Skeletal muscle satellite cell (primary cell): Measurements from ENCODE around the gene PSMC3.

Source experiments
- H3K27me3 ChIP-seq: 2 replicates; pipeline ENCODE4 v1.7.0; 2013; ENCODE audit warnings: low read length; ENCODE audit not compliant: control insufficient read depth, insufficient read depth
- H3K36me3 ChIP-seq: 2 replicates; pipeline ENCODE4 v1.7.0; 2013; ENCODE audit warnings: mild to moderate bottlenecking, control low read depth, low read length; ENCODE audit not compliant: insufficient read depth
- H3K4me1 ChIP-seq: 2 replicates; pipeline ENCODE4 v1.7.0; 2013; ENCODE audit warnings: low read length; ENCODE audit not compliant: control insufficient read depth, insufficient read depth
- H3K4me2 ChIP-seq: 2 replicates; pipeline ENCODE4 v1.7.0; 2013; ENCODE audit warnings: mild to moderate bottlenecking, low read length
- H3K4me3 ChIP-seq: 2 replicates; pipeline ENCODE4 v1.7.0; 2013; ENCODE audit warnings: low read length
- H3K9ac ChIP-seq: 2 replicates; pipeline ENCODE4 v1.7.0; 2013; ENCODE audit warnings: mild to moderate bottlenecking, low read depth, low read length, moderate library complexity
- H3K9me3 ChIP-seq: replicated peaks from 2 replicates; pipeline ENCODE4 v1.7.0; 2013; ENCODE audit warnings: mild to moderate bottlenecking, control low read depth, low read length

The PSMC3 gene

DNA sequence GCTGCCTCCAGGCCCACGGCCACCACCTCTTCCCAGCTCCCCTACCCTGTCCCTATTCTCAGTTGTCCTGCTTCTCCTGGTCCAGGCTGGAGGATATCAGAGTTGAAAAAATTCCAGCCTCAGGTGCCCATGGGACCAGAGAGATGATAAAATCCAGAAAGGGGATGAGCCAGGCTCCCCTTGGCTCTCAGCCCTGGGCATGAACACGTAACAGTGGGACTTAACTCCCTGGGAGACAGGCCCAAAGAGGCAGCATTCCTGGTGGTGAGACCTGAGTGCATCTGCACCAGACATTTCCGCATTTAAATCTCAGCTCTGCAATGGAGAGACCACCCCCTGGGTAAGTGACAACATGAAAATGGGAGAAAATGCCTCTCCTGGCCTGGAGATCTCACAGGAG, 28.2 kb downstream of the PSMC3 start:
- Histone ChIP-seq H3K4me1 (peaks cover 23% of the 10 kb centered on the region), H3K9ac (no peak overlapping the region), H3K9me3 (no peaks in the 10 kb centered on the region), H3K27me3 (no peaks in the 10 kb centered on the region), H3K36me3 (no peaks in the 10 kb centered on the region), H3K4me3 (no peak overlapping the region), H3K4me2 (no peak overlapping the region)

DNA sequence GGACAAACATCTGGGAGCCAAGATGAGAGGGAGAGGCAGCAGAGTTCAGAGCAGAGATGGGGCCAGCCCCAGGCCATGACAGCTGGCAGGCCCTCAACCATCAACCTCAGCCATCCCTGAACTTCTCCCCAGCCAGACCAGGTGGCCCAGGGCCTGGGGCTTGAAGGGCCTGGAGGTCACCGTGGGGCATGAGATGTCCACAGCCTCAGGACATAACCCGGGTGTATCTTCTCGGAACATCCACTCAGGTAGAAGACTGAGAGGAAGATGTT, 30.3 kb downstream of the PSMC3 start:
- Histone ChIP-seq H3K4me1 (peaks cover 23% of the 10 kb centered on the region), H3K27me3 (no peaks in the 10 kb centered on the region), H3K36me3 (no peaks in the 10 kb centered on the region), H3K9me3 (no peaks in the 10 kb centered on the region), H3K9ac (no peak overlapping the region), H3K4me3 (no peak overlapping the region), H3K4me2 (no peak overlapping the region)

DNA sequence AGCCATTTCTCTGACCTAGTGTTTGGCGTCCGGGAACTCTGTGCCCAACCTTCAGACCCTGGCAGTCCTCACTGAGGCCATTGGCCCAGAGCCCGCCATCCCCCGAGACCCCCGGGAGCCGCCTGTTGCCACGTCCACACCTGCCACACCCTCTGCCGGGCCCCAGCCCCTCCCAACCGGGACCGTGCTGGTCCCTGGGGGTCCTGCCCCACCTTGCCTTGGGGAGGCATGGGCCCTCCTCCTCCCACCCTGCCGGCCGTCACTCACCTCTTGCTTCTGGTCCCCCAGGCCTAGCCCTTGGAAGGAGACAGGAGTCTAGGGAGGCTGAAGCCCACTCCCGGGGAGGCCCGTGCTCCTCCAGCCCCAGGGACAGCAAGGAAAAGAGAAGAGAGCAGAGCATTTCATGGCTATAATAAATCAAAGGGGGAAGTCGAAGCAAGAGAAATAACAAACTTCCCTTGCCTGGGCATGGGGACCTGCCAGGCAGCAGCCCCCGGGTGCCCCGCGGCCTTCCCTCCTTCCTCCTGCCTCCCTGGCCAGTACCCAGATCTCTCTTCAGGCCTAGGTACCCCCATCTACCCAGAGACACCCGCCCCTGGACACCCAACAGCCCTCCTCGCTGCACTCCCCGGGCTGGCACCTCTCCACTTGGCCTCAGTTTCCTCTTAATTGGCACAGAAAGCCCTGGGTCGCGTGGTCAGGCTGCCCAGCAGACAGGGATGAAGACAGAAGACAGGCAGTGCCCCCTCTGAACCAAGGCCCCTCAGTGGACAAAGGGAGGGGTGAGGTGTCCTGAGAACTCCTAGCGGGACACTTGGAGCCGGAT, 30.8 kb downstream of the PSMC3 start:
- H3K27me3 ChIP-seq = no peaks in the 10 kb centered on the region
- H3K36me3 ChIP-seq = no peaks in the 10 kb centered on the region
- no peak overlapping the region for H3K4me3 ChIP-seq
- no peak overlapping the region for H3K9ac ChIP-seq
- peaks cover 21% of the 10 kb centered on the region for H3K4me1 ChIP-seq
- no peak overlapping the region for H3K4me2 ChIP-seq
- H3K9me3 ChIP-seq = no peaks in the 10 kb centered on the region

DNA sequence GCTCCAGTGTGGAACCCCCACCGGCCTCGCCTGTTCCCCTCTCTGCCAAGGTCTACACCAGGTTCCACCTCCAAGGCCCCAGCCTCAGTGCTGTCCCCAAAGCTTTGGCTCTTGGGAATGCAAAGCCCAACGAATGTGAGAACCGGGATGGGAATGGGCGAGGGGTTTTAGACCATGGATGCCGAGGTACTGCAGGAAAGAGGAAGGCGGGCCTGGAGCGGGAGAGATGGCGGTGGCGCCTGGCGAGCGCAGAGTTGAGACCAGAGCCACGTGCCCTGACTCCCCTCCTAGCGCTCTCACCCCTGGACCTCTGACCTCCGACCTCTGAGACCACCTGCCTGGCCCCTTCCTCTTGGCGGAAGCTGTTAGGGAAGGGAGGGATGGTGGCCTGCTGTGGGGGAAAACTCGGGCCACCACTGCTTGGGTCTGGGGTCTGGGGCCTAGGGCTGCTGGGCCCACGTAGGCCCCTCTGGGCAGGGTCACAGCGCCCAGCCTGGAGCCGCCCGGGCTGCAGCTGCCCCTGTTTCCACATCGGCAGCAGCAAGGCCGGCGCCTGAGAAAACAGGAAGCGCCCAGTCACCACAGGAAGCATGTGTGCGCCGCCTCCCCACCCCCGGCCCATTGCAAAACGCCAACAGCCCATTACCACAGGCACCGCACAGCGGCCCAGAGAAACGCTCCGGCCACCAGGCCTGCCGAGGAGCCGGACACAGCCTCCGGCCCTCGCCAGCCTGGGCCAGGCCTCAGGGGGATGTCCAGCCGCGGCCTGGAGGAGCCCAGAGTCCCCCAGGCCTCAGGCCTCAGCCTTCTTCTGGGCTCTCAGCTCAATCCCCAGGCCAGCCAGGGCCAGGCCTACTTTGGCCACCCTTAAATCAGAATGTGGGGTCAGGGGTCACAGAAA, 31.7 kb downstream of the PSMC3 start:
- no peaks in the 10 kb centered on the region for H3K9me3 ChIP-seq
- no peaks in the 10 kb centered on the region for H3K27me3 ChIP-seq
- no peak overlapping the region for H3K9ac ChIP-seq
- H3K4me1 ChIP-seq = peaks cover 15% of the 10 kb centered on the region
- no peaks in the 10 kb centered on the region for H3K36me3 ChIP-seq
- H3K4me2 ChIP-seq = no peak overlapping the region
- no peak overlapping the region for H3K4me3 ChIP-seq

DNA sequence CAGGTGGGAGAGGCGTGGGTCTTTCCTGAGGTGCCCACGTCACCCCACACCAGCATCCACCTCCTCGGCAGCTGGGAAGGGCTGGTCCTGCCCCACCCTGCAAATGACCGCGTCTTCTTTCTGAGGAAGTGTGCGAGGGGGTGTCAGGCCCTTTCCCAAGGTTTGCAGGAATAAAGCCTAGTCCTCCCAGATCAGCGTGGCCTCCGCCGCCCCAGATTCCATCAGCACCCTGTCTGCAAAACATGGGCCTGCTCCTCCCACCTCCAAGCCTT, 32.3 kb downstream of the PSMC3 start:
- Histone ChIP-seq H3K9ac (peak overlapping the region; percentile 43), H3K4me3 (no peak overlapping the region), H3K27me3 (no peaks in the 10 kb centered on the region), H3K36me3 (no peaks in the 10 kb centered on the region), H3K9me3 (no peaks in the 10 kb centered on the region), H3K4me1 (peaks cover 15% of the 10 kb centered on the region), H3K4me2 (no peak overlapping the region)

DNA sequence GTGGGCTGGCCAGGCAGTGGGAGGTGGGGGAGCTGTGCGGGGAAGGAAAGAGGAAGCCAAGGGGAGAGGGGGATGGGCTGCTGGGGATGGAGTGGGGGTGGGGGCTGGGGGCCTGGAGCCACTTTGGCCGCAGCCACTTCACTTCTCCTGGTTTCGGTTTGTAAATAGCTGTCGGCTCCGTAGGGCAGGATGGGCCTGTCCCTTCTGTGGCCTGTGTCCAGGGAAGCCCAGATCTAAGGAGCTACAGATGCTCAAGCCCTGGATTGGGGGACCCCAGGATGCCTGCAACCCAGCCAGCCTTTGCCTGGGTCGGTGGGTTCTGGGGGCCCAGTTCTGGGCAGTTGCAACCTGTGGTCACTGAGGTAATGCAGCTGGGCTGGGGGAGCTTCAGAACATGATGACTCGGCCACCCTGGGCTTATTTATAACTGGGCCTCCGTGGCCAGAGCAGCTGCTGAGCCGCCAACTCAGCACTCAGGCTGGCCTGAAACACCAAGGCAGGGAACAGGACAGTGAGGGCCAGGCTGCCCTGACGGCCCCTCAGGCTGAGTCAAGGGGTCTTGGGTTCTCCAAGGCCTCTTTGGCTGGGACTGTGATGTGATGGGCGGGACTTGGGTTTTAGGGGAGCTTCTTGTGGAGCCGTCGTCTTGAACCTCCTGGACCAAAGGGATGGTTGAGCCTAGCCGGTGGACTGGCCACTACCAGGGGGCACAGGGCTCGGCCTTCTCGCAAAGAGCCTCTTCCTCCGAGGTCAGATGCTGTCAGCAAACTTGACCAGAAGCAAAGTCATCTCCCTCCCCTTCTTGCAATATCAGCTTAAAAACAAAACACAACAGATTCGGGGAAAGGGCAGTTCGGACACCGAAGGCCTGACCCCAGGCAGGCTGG, 32.8 kb downstream of the PSMC3 start:
- no peaks in the 10 kb centered on the region for H3K9me3 ChIP-seq
- no peaks in the 10 kb centered on the region for H3K27me3 ChIP-seq
- H3K4me3 ChIP-seq = no peak overlapping the region
- H3K36me3 ChIP-seq = no peaks in the 10 kb centered on the region
- H3K4me1 ChIP-seq = peaks cover 15% of the 10 kb centered on the region
- H3K9ac ChIP-seq = peak overlapping the region; percentile 43
- H3K4me2 ChIP-seq = no peak overlapping the region

DNA sequence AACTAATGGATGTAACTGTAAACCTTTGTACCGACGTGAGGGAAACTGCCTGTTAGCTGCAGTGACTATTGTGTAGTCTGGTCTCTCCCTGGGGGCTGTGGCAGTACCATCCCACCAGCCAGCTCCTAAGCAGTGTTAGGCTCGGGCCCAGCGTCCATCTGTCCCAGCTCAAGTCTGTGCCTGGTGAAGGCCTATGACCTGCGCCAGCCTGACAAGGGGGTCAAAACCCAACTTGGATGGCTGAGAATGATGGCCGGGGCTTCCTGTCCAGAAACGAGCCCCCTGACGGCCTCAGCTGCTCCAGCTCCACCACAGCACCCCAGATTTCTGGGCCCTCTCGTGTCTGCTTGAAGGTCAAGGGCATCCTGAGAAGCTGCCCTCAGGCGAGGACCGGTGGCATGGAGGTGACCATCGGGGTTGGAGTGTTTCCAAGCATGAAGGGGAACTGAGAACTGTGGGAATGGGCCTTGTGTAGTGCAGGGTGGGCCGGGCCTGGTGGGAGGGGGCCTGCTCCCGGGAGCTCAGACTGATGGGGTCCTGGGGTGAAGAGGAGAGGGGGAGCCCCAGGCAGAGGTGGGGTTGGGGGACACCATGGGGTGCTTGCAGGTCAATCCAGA, 33.6 kb downstream of the PSMC3 start:
- Histone ChIP-seq H3K4me2 (no peak overlapping the region), H3K9me3 (no peaks in the 10 kb centered on the region), H3K4me3 (no peak overlapping the region), H3K27me3 (no peaks in the 10 kb centered on the region), H3K9ac (no peak overlapping the region), H3K36me3 (no peaks in the 10 kb centered on the region), H3K4me1 (peaks cover 15% of the 10 kb centered on the region)

DNA sequence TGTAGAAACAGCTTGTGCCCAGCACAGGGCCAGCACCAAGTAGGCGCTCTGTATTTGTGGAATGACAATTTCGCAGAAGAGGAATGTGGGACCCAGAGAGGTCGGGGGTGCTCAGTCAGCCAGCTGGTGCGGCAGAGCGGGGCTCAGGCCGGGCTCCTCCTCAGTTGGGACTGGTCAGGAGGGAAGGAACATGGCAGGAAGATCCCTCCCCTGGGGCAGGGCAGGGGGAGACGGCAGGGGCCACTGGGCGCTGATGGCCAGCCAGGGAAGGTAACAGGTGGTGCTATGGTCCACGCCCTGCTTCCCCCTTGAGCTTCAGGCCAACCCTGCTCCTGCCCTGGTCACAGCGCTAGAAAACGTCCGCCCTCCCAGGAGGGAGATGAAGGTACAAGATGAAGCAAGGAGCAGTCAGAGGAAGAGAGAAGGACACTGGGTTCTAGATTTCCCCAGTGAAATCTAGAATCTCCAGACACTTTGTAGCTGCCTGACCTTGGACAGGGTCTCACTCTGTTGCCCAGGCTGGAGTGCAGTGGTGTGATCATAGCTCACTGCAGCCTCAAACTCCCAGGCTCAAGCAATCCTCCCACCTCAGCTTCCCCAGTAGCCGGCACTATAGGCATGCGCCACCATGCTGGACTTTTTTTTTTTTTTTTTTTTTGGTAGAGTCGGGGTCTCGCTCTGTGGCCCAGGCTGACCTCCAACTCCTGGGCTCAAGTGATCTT, 34.4 kb downstream of the PSMC3 start:
- H3K9ac ChIP-seq = no peak overlapping the region

DNA sequence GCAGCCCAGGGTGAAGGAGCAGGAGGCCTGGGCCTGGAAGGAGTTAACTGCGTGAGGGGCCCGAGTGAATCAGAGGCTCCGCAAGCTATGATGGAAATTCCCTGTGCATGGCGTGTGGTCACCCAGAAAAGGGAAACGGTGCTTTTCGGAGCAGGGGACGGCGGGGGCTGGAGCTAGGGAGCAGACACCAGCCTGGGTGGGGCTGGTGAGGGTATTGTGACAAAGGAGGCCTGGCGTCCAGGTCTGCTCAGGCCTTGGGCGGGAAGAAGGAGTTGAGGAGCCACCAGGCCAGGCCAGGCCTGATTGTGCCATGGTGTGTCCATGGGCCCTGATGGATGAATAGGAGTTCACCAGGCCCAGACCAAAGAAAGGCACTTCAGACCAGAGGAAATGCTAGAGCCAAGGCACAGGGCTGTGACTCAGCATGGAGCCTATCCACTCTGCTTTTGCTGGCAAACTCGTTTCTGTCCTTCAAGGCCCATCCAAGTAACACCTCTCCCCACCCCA, 35.1 kb downstream of the PSMC3 start:
- Histone ChIP-seq H3K4me2 (no peak overlapping the region), H3K4me3 (no peak overlapping the region), H3K9me3 (no peaks in the 10 kb centered on the region), H3K4me1 (peaks cover 15% of the 10 kb centered on the region), H3K27me3 (no peaks in the 10 kb centered on the region), H3K9ac (no peak overlapping the region), H3K36me3 (no peaks in the 10 kb centered on the region)

More for the DNA sequence above, 34.4 kb downstream of the PSMC3 start:
- H3K27me3 ChIP-seq = no peaks in the 10 kb centered on the region
- H3K36me3 ChIP-seq = no peaks in the 10 kb centered on the region
- H3K4me1 ChIP-seq = peaks cover 15% of the 10 kb centered on the region
- no peaks in the 10 kb centered on the region for H3K9me3 ChIP-seq
- no peak overlapping the region for H3K4me2 ChIP-seq
- H3K4me3 ChIP-seq = no peak overlapping the region

DNA sequence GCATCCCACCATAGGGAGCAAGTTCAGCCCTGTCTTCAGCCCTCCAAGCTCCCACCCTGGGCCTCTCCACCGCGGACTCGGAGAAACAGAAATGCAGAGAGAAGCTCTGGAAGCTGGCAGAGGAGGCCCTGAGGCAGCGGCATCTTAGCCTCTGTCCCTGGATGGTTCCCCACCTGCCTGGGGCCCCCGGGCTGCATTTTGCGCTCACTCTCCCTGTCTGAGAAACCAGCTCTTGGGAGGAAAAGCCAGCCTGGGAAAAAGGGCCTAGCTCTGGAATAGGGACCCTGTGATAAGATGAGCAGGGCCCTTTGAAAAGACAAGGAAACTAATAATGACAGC, 35.8 kb downstream of the PSMC3 start:
- Histone ChIP-seq H3K9me3 (no peaks in the 10 kb centered on the region), H3K27me3 (no peaks in the 10 kb centered on the region), H3K36me3 (no peaks in the 10 kb centered on the region), H3K9ac (no peak overlapping the region), H3K4me2 (no peak overlapping the region), H3K4me1 (peaks cover 15% of the 10 kb centered on the region), H3K4me3 (no peak overlapping the region)
